22Rv1 (cell line): Measurements from ENCODE around the gene CGB8.

Source experiments
- CTCF ChIP-seq: fragments of 450-650 bp; IDR thresholded peaks from 2 replicates; pipeline ENCODE4 v1.5.1; 2017; ENCODE audit warnings: mild to moderate bottlenecking
- ZFX ChIP-seq: fragments of 450-650 bp; IDR thresholded peaks from 2 replicates; pipeline ENCODE4 v1.6.1; 2017; ENCODE audit warnings: antibody characterized with exemption, borderline replicate concordance

GRCh38 chr19:49010453-49010852, 38.5 kb downstream of the CGB8 start:
- no peak for TF ChIP-seq CTCF
- TF ChIP-seq ZFX, result no peak
